ENCODE measurements around the gene STK38L.

- TF ChIP-seq CTCF (IDR thresholded peaks at IDR 0.05): no peak
- no peak for TF ChIP-seq POLR2A (IDR thresholded peaks at IDR 0.05; ENCODE audit: low read length)
- TF ChIP-seq RFX5 (IDR thresholded peaks at IDR 0.05): no peak
- no peak for TF ChIP-seq REST (IDR thresholded peaks at IDR 0.05)
- TF ChIP-seq KDM1A (IDR thresholded peaks at IDR 0.05; ENCODE audit: low read depth): no peak
These were observed 80.4 kb downstream of the STK38L start for GRCh38 chr12:27324530-27324929.

All from A549 (cell line).